Peyer's patch (tissue), 4 donors: ENCODE data around the gene SLCO1B1.

ENCODE experiments used
- POLR2A ChIP-seq, 2 donors: fragments of 450-650 bp; IDR thresholded peaks; one replicate each; pipeline ENCODE4 v1.5.1; 2017; ENCODE audit warnings: antibody characterized with exemption in 2 of 2, mild to moderate bottlenecking in 2 of 2, moderate library complexity in 2 of 2
- TF ChIP-seq, protein P1 (sequence below), 6 experiments: fragments of 450-650 bp in 4 of 6; fragments of 200-600 bp in 2 of 6; sonication (generic) in 1 of 6; IDR thresholded peaks; one replicate each; pipeline ENCODE4 v1.5.1; 2017 to 2019; ENCODE audit warnings: antibody characterized with exemption in 6 of 6, mild to moderate bottlenecking in 3 of 6, moderate library complexity in 1 of 6

GRCh38 chr12:21223930-21224329 lies 92.9 kb downstream of the SLCO1B1 start:
- TF ChIP-seq, protein P1, sequence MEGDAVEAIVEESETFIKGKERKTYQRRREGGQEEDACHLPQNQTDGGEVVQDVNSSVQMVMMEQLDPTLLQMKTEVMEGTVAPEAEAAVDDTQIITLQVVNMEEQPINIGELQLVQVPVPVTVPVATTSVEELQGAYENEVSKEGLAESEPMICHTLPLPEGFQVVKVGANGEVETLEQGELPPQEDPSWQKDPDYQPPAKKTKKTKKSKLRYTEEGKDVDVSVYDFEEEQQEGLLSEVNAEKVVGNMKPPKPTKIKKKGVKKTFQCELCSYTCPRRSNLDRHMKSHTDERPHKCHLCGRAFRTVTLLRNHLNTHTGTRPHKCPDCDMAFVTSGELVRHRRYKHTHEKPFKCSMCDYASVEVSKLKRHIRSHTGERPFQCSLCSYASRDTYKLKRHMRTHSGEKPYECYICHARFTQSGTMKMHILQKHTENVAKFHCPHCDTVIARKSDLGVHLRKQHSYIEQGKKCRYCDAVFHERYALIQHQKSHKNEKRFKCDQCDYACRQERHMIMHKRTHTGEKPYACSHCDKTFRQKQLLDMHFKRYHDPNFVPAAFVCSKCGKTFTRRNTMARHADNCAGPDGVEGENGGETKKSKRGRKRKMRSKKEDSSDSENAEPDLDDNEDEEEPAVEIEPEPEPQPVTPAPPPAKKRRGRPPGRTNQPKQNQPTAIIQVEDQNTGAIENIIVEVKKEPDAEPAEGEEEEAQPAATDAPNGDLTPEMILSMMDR (IDR thresholded peaks at IDR 0.05): no peak
- no peak for TF ChIP-seq POLR2A (IDR thresholded peaks at IDR 0.05)
